Measurements from ENCODE around the gene CARD11.

- TF ChIP-seq EP300 (IDR thresholded peaks at IDR 0.05) (no peak), CTCF (IDR thresholded peaks at IDR 0.05) (no peak), POLR2AphosphoS5 (IDR thresholded peaks at IDR 0.05) (no peak)
Observed at GRCh38 chr7:2923291-2923781, 120.3 kb downstream of the CARD11 start.

Measured in suprapubic skin (tissue), 4 donors.